ENCODE data around the gene ERFE. TPM values are rescaled to one million over a fixed set of nuclear protein-coding genes. Genes with fewer than 3 reads are reported as not detected.

The ERFE gene
- total RNA-seq, 4 donors from 2014 or later = 0.40 to 0.57 (median 0.53) TPM; not detected in 1

GRCh38 chr2:238132463-238133450 is 26.0 kb upstream of the ERFE start:
- Histone ChIP-seq H3K4me1 (no peaks in the 10 kb centered on the region), H3K36me3 (no peaks in the 10 kb centered on the region), H3K27ac (no peak overlapping the region), H3K9me3 (no peaks in the 10 kb centered on the region), H3K27me3 (no peaks in the 10 kb centered on the region), H3K4me3 (no peak overlapping the region)
- TF ChIP-seq CTCF (IDR thresholded peaks at IDR 0.05) = no peak
- TF ChIP-seq POLR2A (IDR thresholded peaks at IDR 0.05) = no peak
- DNase-seq = peak in 1 of 3 donors; percentile 37

- DNase-seq = peak in 1 of 3 donors; percentile 29
- Histone ChIP-seq H3K36me3 (no peaks in the 10 kb centered on the region), H3K9me3 (no peaks in the 10 kb centered on the region), H3K27ac (no peak overlapping the region), H3K4me3 (no peak overlapping the region), H3K27me3 (no peaks in the 10 kb centered on the region), H3K4me1 (peaks cover 0 to 8% (median 2%) of the 10 kb centered on the region in 4 donors)
- no peak for TF ChIP-seq CTCF (IDR thresholded peaks at IDR 0.05)
- no peak for TF ChIP-seq POLR2A (IDR thresholded peaks at IDR 0.05)
These were observed 25.0 kb upstream of the ERFE start for GRCh38 chr2:238133499-238134392.

- DNase-seq = peak in 1 of 3 donors; percentile 22
- Histone ChIP-seq H3K27ac (no peak overlapping the region), H3K36me3 (no peaks in the 10 kb centered on the region), H3K27me3 (no peaks in the 10 kb centered on the region), H3K4me3 (no peak overlapping the region), H3K4me1 (peaks cover 0 to 11% (median 5%) of the 10 kb centered on the region in 4 donors), H3K9me3 (no peaks in the 10 kb centered on the region)
- TF ChIP-seq POLR2A (IDR thresholded peaks at IDR 0.05) = no peak
- no peak for TF ChIP-seq CTCF (IDR thresholded peaks at IDR 0.05)
These were observed 24.4 kb upstream of the ERFE start for GRCh38 chr2:238134393-238134785.

GRCh38 chr2:238135601-238136150 is 23.1 kb upstream of the ERFE start:
- no peak for DNase-seq
- H3K36me3 ChIP-seq = no peaks in the 10 kb centered on the region
- no peak overlapping the region for H3K27ac ChIP-seq
- H3K4me3 ChIP-seq = no peak overlapping the region
- H3K9me3 ChIP-seq = no peaks in the 10 kb centered on the region
- H3K4me1 ChIP-seq = peaks cover 0 to 15% (median 5%) of the 10 kb centered on the region in 4 donors
- no peaks in the 10 kb centered on the region for H3K27me3 ChIP-seq
- no peak for TF ChIP-seq POLR2A (IDR thresholded peaks at IDR 0.05)
- TF ChIP-seq CTCF (IDR thresholded peaks at IDR 0.05) = no peak

- DNase-seq = peak in 1 of 3 donors; percentile 58
- H3K4me1 ChIP-seq = peaks cover 4 to 15% (median 10%) of the 10 kb centered on the region in 4 donors
- no peak overlapping the region for H3K4me3 ChIP-seq
- no peaks in the 10 kb centered on the region for H3K9me3 ChIP-seq
- no peaks in the 10 kb centered on the region for H3K27me3 ChIP-seq
- no peaks in the 10 kb centered on the region for H3K36me3 ChIP-seq
- H3K27ac ChIP-seq = peak overlapping the region in 1 of 4 donors; percentile 19
- TF ChIP-seq CTCF (IDR thresholded peaks at IDR 0.05) = no peak
- no peak for TF ChIP-seq POLR2A (IDR thresholded peaks at IDR 0.05)
These were observed 21.8 kb upstream of the ERFE start for GRCh38 chr2:238136820-238137537.
